ENCODE results near the gene SMURF2. TPM values are rescaled to one million over a fixed set of nuclear protein-coding genes. Genes with fewer than 3 reads are reported as not detected.

The SMURF2 gene
- total RNA-seq, 1 experiment from 2014 or later: 127 TPM

DNA sequence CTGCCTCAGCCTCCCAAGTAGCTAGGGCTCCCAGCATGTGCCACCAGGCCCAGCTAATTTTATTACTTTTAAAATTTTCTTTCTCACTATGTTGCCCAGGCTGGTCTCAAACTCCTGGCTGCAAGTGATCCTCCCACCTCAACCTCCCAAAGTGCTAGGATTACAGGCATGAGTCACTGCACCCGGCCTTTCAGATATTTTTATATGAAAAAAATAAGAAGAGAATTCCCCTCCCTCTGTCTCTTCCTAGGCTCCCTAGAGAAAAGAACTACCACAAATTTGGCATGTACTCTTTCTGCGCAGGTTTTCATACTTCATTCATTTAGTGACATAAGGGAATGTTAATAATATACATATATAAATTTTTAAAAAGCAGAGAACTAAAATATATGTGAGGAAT, 21.7 kb upstream of the SMURF2 start:
- Histone ChIP-seq H3K27me3 (ENCODE audit: insufficient read depth, low read length) (no peaks in the 10 kb centered on the region), H2AFZ (ENCODE audit: low read depth, low read length, poor library complexity, severe bottlenecking) (no peak overlapping the region), H3K4me2 (ENCODE audit: low read length) (peak overlapping the region; percentile 38), H3K9me2 (ENCODE audit: insufficient read depth) (no peaks in the 10 kb centered on the region), H3K27ac (ENCODE audit: low read depth, low read length) (peak overlapping the region; percentile 88; the same call in 1 of the 2 replicates), H3K4me1 (ENCODE audit: control insufficient read depth in 1 of 2, insufficient read depth in 2 of 2, low read length in 2 of 2) (peaks cover 85 to 100% of the 10 kb centered on the region in 2 experiments), H3K4me3 (replicated peaks in 1 of 2; ENCODE audit: low read depth in 1 of 2, low read length in 2 of 2) (no peak overlapping the region), H3K79me2 (ENCODE audit: insufficient read depth, low read length) (no peaks in the 10 kb centered on the region), H4K20me1 (ENCODE audit: insufficient read depth) (no peaks in the 10 kb centered on the region), H3K9ac (ENCODE audit: low read length) (peak overlapping the region; percentile 19; the same call in 1 of the 2 replicates), H3K36me3 (ENCODE audit: control insufficient read depth in 1 of 2, insufficient read depth in 2 of 2, low read length in 2 of 2) (no peaks in the 10 kb centered on the region), H3K9me3 (ENCODE audit: control insufficient read depth in 1 of 2, insufficient read depth in 1 of 2, low read depth in 1 of 2, low read length in 2 of 2) (no peaks in the 10 kb centered on the region)
- BruUV-seq (replicated peaks): no TSS peak
- ChIA-PET POLR2A (interaction anchor here (0.6 kb wide), 1 partner anchor 20 kb away, joined by 3 read pairs; no protein-coding TSS in a partner anchor), RAD21 (ENCODE audit: low non-redundant PET in 1 of 2, low total read pairs in 2 of 2, uncharacterized antibody in 2 of 2, unreplicated experiment in 2 of 2) (no interaction called here), CTCF (no interaction called here)
- TF ChIP-seq SP1 (IDR thresholded peaks at IDR 0.05; ENCODE audit: low read depth): 0 out of 2 replicates have a peak, but pooled peaks have one; percentile 15
- no peak for TF ChIP-seq SIN3A (IDR thresholded peaks at IDR 0.05; ENCODE audit: low read depth)
- TF ChIP-seq CBX3 (IDR thresholded peaks at IDR 0.05; ENCODE audit: low read depth): peak; percentile 35; the same call in 1 of the 2 replicates
- peak; percentile 52; the same call in 1 of the 2 replicates for TF ChIP-seq JUND (IDR thresholded peaks at IDR 0.05)
- TF ChIP-seq EGR1 (IDR thresholded peaks at IDR 0.05; ENCODE audit: low read depth): peak; percentile 36; the same call in 1 of the 2 replicates
- TF ChIP-seq ZNF274 (IDR thresholded peaks at IDR 0.05; ENCODE audit: low read depth, low read length): no peak
- peak; percentile 65 for TF ChIP-seq FOSL1 (IDR thresholded peaks at IDR 0.05; ENCODE audit: low read depth)
- intact Hi-C loops (cut with micrococcal nuclease): no loop called here
- no peak for DNase-seq (ENCODE audit: low read depth, low spot score)
- ATAC-seq: no peak

DNA sequence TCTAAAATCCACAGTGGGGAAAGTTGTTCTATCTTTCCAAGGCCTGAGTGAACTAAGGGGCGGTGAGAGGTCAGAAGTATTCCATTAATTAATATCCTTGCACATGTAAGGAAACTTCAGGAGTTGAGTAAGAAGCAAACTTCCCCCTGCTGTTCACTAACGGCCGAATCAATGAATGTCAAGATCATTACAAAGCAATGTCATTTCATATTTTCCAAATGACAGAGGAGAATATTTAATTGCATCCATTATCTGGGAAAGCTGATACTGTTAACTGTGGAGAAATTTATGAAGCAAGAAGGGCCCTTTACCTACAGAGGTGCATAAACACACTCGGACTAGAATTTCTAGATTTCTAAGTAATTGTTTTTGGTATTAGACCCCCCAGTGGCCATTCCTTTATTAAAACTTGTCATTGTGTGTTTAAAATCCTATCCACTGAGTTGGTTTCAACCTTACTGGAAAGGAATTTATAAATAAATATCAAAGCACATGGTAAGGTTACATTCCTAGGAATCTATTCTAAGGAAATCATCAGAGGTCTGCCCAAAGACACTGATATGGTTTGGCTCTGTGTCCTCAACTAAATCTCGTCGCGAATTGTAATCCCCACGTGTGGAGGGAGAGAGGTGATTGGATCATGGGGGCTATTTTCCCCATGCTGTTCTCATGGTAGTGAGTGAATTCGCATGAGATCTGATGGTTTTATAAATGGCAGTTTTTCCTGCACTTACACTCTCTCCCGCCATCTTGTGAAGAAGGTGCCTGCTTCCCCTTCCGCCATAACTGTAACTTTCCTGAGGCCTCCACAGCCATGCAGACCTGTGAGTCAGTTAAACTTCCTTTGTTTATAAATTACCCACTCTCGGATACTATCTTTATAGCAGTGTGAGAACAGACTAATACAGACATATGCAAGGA, 20.4 kb upstream of the SMURF2 start:
- BruUV-seq (replicated peaks): no TSS peak
- Histone ChIP-seq H3K9ac (ENCODE audit: low read length) (peak overlapping the region; percentile 55), H3K27ac (ENCODE audit: low read depth, low read length) (peak overlapping the region; percentile 88), H2AFZ (ENCODE audit: low read depth, low read length, poor library complexity, severe bottlenecking) (peak overlapping the region; percentile 59), H3K4me3 (replicated peaks in 1 of 2; ENCODE audit: low read depth in 1 of 2, low read length in 2 of 2) (0 out of 4 replicates have a peak overlapping the region, but pooled peaks of 1 of the 2 experiments have one; percentile 3), H3K9me3 (ENCODE audit: control insufficient read depth in 1 of 2, insufficient read depth in 1 of 2, low read depth in 1 of 2, low read length in 2 of 2) (no peaks in the 10 kb centered on the region), H3K79me2 (ENCODE audit: insufficient read depth, low read length) (no peaks in the 10 kb centered on the region), H3K4me2 (ENCODE audit: low read length) (peak overlapping the region; percentile 49), H4K20me1 (ENCODE audit: insufficient read depth) (no peaks in the 10 kb centered on the region), H3K36me3 (ENCODE audit: control insufficient read depth in 1 of 2, insufficient read depth in 2 of 2, low read length in 2 of 2) (no peaks in the 10 kb centered on the region), H3K27me3 (ENCODE audit: insufficient read depth, low read length) (no peaks in the 10 kb centered on the region), H3K9me2 (ENCODE audit: insufficient read depth) (no peaks in the 10 kb centered on the region), H3K4me1 (ENCODE audit: control insufficient read depth in 1 of 2, insufficient read depth in 2 of 2, low read length in 2 of 2) (peaks cover 82 to 94% of the 10 kb centered on the region in 2 experiments)
- CTCF ChIA-PET: no interaction called here
- intact Hi-C loops (cut with micrococcal nuclease): no loop called here
- DNase-seq (ENCODE audit: low read depth, low spot score) (no peak), ATAC-seq (no peak)
- RAD21 ChIA-PET (ENCODE audit: low non-redundant PET in 1 of 2, low total read pairs in 2 of 2, uncharacterized antibody in 2 of 2, unreplicated experiment in 2 of 2): no interaction called here
- POLR2A ChIA-PET: interaction anchor here (0.6 to 3.8 kb wide), 2 partner anchors 12 to 19 kb away, joined by 4 to 37 read pairs; no protein-coding TSS in a partner anchor
- TF ChIP-seq ZNF274 (IDR thresholded peaks at IDR 0.05; ENCODE audit: low read depth, low read length): no peak
- peak; percentile 47; the same call in 1 of the 2 replicates for TF ChIP-seq JUND (IDR thresholded peaks at IDR 0.05)
- TF ChIP-seq POLR2AphosphoS5 (IDR thresholded peaks at IDR 0.05; ENCODE audit: low read depth, low read length): no peak; the same call in 1 of the 2 replicates
- peak; percentile 57; the same call in 1 of the 2 replicates for TF ChIP-seq CBX3 (IDR thresholded peaks at IDR 0.05; ENCODE audit: low read depth)
- TF ChIP-seq CEBPB (IDR thresholded peaks at IDR 0.05; ENCODE audit: low read depth): peak; percentile 70; the same call in 1 of the 2 replicates
- 0 out of 2 replicates have a peak, but pooled peaks have one; percentile 25 for TF ChIP-seq MAX (IDR thresholded peaks at IDR 0.05)
- no peak for TF ChIP-seq SIN3A (IDR thresholded peaks at IDR 0.05; ENCODE audit: low read depth)
- TF ChIP-seq, protein P1, sequence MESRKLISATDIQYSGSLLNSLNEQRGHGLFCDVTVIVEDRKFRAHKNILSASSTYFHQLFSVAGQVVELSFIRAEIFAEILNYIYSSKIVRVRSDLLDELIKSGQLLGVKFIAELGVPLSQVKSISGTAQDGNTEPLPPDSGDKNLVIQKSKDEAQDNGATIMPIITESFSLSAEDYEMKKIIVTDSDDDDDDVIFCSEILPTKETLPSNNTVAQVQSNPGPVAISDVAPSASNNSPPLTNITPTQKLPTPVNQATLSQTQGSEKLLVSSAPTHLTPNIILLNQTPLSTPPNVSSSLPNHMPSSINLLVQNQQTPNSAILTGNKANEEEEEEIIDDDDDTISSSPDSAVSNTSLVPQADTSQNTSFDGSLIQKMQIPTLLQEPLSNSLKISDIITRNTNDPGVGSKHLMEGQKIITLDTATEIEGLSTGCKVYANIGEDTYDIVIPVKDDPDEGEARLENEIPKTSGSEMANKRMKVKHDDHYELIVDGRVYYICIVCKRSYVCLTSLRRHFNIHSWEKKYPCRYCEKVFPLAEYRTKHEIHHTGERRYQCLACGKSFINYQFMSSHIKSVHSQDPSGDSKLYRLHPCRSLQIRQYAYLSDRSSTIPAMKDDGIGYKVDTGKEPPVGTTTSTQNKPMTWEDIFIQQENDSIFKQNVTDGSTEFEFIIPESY (IDR thresholded peaks at IDR 0.05; ENCODE audit: extremely low read depth, insufficient replicate concordance, low read length): no peak
- TF ChIP-seq SP1 (IDR thresholded peaks at IDR 0.05; ENCODE audit: low read depth): peak; percentile 57; the same call in 1 of the 2 replicates
- peak; percentile 68 for TF ChIP-seq YY1 (IDR thresholded peaks at IDR 0.05; ENCODE audit: extremely low read depth, insufficient replicate concordance, low read depth, low read length)
- TF ChIP-seq RAD21 (IDR thresholded peaks at IDR 0.05; ENCODE audit: low read depth): no peak; the same call in 1 of the 2 replicates
- no peak for TF ChIP-seq ELF1 (IDR thresholded peaks at IDR 0.05; ENCODE audit: borderline replicate concordance, low read depth)
- no peak for TF ChIP-seq EZH2phosphoT487 (IDR thresholded peaks at IDR 0.05; ENCODE audit: borderline replicate concordance)

Data from HCT116 (cell line).